GM21576 (cell line): Measurements from ENCODE around the gene RNU1-1.
"Not testable (repeated sequence)": the region's sequence is repeated elsewhere in the genome, so short reads cannot be mapped to it uniquely, and the experiment has no call there.

ENCODE experiments used
- ATAC-seq: cut with Tn5 transposase; IDR thresholded peaks from one replicate; pipeline ENCODE4 v1.9.1; 2021; ENCODE audit warnings: mild to moderate bottlenecking, moderate library complexity; ENCODE audit not compliant: unreplicated experiment

Gene RNU1-1

GRCh38 chr1:16498047-16498446 is 16.0 kb downstream of the RNU1-1 start:
- ATAC-seq: not testable (repeated sequence)

GRCh38 chr1:16497474-16497904 is 16.6 kb downstream of the RNU1-1 start:
- not testable (repeated sequence) for ATAC-seq

- not testable (repeated sequence) for ATAC-seq
These were observed 20.4 kb downstream of the RNU1-1 start for GRCh38 chr1:16493731-16494130.

- ATAC-seq: not testable (repeated sequence)
These were observed 21.1 kb downstream of the RNU1-1 start for GRCh38 chr1:16492937-16493336.

- no peak for ATAC-seq
These were observed 22.9 kb downstream of the RNU1-1 start for GRCh38 chr1:16491056-16491675.

GRCh38 chr1:16489195-16489880 is 24.7 kb downstream of the RNU1-1 start:
- not testable (repeated sequence) for ATAC-seq

GRCh38 chr1:16487011-16487410 is 27.1 kb downstream of the RNU1-1 start:
- ATAC-seq: not testable (repeated sequence)

GRCh38 chr1:16486316-16486715 is 27.8 kb downstream of the RNU1-1 start:
- not testable (repeated sequence) for ATAC-seq

- ATAC-seq: no peak
These were observed 29.2 kb downstream of the RNU1-1 start for GRCh38 chr1:16484931-16485330.

- no peak for ATAC-seq
These were observed 29.6 kb downstream of the RNU1-1 start for GRCh38 chr1:16484501-16484835.

- ATAC-seq: not testable (repeated sequence)
These were observed 30.2 kb downstream of the RNU1-1 start for GRCh38 chr1:16483639-16484500.

GRCh38 chr1:16483146-16483545 is 30.9 kb downstream of the RNU1-1 start:
- not testable (repeated sequence) for ATAC-seq

GRCh38 chr1:16478091-16478490 is 36.0 kb downstream of the RNU1-1 start:
- no peak for ATAC-seq

GRCh38 chr1:16475771-16476770 is 38.0 kb downstream of the RNU1-1 start:
- ATAC-seq: not testable (repeated sequence)

GRCh38 chr1:16474891-16475290 is 39.2 kb downstream of the RNU1-1 start:
- ATAC-seq: not testable (repeated sequence)

- ATAC-seq: no peak
These were observed 39.8 kb downstream of the RNU1-1 start for GRCh38 chr1:16474166-16474800.

GRCh38 chr1:16468558-16468957 is 45.5 kb downstream of the RNU1-1 start:
- ATAC-seq: no peak

- no peak for ATAC-seq
These were observed 49.0 kb downstream of the RNU1-1 start for GRCh38 chr1:16464917-16465625.
